RWPE2 (cell line): ENCODE data around the gene HFM1.
"Not testable (repeated sequence)": the region's sequence is repeated elsewhere in the genome, so short reads cannot be mapped to it uniquely, and the experiment has no call there.

ENCODE experiments used
- ATAC-seq: fragments of 200-7000 bp; cut with Tn5 transposase; 3 replicates; pipeline ENCODE4 v1.9.1; 2021; ENCODE audit warnings: low read depth
- DNase-seq: peaks from one replicate; pipeline ENCODE4 v3.0.0-alpha.2; 2020; ENCODE audit warnings: low spot score
- H3K27ac ChIP-seq: fragments of 450-650 bp; 2 replicates; pipeline ENCODE4 v1.5.1; 2017; ENCODE audit warnings: mild to moderate bottlenecking; ENCODE audit not compliant: poor library complexity, severe bottlenecking
- H3K27me3 ChIP-seq: fragments of 250-450 bp; sonication (Bioruptor Pico); 2 replicates; pipeline ENCODE4 v1.5.1; 2021; ENCODE audit warnings: mild to moderate bottlenecking, moderate library complexity; ENCODE audit not compliant: insufficient read depth, poor library complexity, severe bottlenecking
- H3K36me3 ChIP-seq: fragments of 250-450 bp; sonication (Bioruptor Pico); 2 replicates; pipeline ENCODE4 v1.5.1; 2020; ENCODE audit warnings: low read depth, mild to moderate bottlenecking, moderate library complexity
- H3K4me1 ChIP-seq: fragments of 250-450 bp; sonication (Bioruptor Pico); 2 replicates; pipeline ENCODE4 v1.5.1; 2021; ENCODE audit warnings: mild to moderate bottlenecking, moderate library complexity; ENCODE audit not compliant: insufficient read depth, poor library complexity, severe bottlenecking
- H3K4me3 ChIP-seq: fragments of 250-450 bp; sonication (Bioruptor Pico); 2 replicates; pipeline ENCODE4 v1.5.1; 2021; ENCODE audit warnings: mild to moderate bottlenecking, moderate library complexity; ENCODE audit not compliant: severe bottlenecking
- H3K9me3 ChIP-seq: fragments of 250-450 bp; sonication (Bioruptor Pico); 2 replicates; pipeline ENCODE4 v1.5.1; 2021; ENCODE audit warnings: mild to moderate bottlenecking, moderate library complexity; ENCODE audit not compliant: severe bottlenecking
- CTCF ChIP-seq: fragments of 450-650 bp; IDR thresholded peaks from one replicate; pipeline ENCODE4 v1.5.1; 2017; ENCODE audit warnings: mild to moderate bottlenecking, moderate library complexity; ENCODE audit not compliant: poor library complexity, severe bottlenecking

HFM1 gene

GRCh38 chr1:91374086-91374485, 30.6 kb downstream of the HFM1 start:
- no peak for DNase-seq
- Histone ChIP-seq H3K36me3 (no peaks in the 10 kb centered on the region), H3K9me3 (no peaks in the 10 kb centered on the region), H3K4me3 (no peak overlapping the region), H3K27me3 (no peaks in the 10 kb centered on the region), H3K4me1 (no peaks in the 10 kb centered on the region), H3K27ac (no peak overlapping the region)
- no peak for TF ChIP-seq CTCF
- no peak for ATAC-seq

GRCh38 chr1:91372230-91372629, 32.4 kb downstream of the HFM1 start:
- not testable (repeated sequence) for H3K27me3 ChIP-seq, ATAC-seq, H3K9me3 ChIP-seq, H3K27ac ChIP-seq, H3K4me1 ChIP-seq, DNase-seq, H3K36me3 ChIP-seq, H3K4me3 ChIP-seq

GRCh38 chr1:91349524-91349923, 55.1 kb downstream of the HFM1 start:
- no peak overlapping the region for H3K27ac ChIP-seq
- H3K36me3 ChIP-seq = no peaks in the 10 kb centered on the region
- peaks cover 2% of the 10 kb centered on the region for H3K27me3 ChIP-seq
- no peak overlapping the region for H3K4me3 ChIP-seq
- TF ChIP-seq CTCF = no peak
- DNase-seq = no peak
- H3K9me3 ChIP-seq = no peaks in the 10 kb centered on the region
- no peak for ATAC-seq
- no peaks in the 10 kb centered on the region for H3K4me1 ChIP-seq

- no peak for TF ChIP-seq CTCF
- Histone ChIP-seq H3K4me1 (no peaks in the 10 kb centered on the region), H3K27ac (no peak overlapping the region), H3K27me3 (peaks cover 2% of the 10 kb centered on the region), H3K36me3 (no peaks in the 10 kb centered on the region), H3K9me3 (no peaks in the 10 kb centered on the region), H3K4me3 (no peak overlapping the region)
- DNase-seq = no peak
- ATAC-seq = no peak
These were observed 57.8 kb downstream of the HFM1 start for GRCh38 chr1:91346824-91347223.

- no peak for DNase-seq
- Histone ChIP-seq H3K27me3 (peaks cover 4% of the 10 kb centered on the region), H3K4me3 (no peak overlapping the region), H3K27ac (no peak overlapping the region), H3K36me3 (no peaks in the 10 kb centered on the region), H3K9me3 (no peaks in the 10 kb centered on the region), H3K4me1 (no peaks in the 10 kb centered on the region)
- TF ChIP-seq CTCF = no peak
- ATAC-seq = no peak
These were observed 59.1 kb downstream of the HFM1 start for GRCh38 chr1:91345395-91346005.
